K562 (cell line): Measurements from ENCODE around the gene ZNF384. TPM values are rescaled to one million over a fixed set of nuclear protein-coding genes. Genes with fewer than 3 reads are reported as not detected.

Experiments used
- ATAC-seq: fragments of 200-7000 bp; cut with Tn5 transposase; 3 replicates; pipeline ENCODE4 v1.9.1; 2020; ENCODE audit warnings: moderate library complexity
- BruUV-seq: library from RNA; stranded (reverse); fragments of 400-500 nt; replicated peaks from 2 replicates; lab custom pipeline; 2021; lab: Mats Ljungman, UMichigan
- CTCF ChIA-PET: fragments of 300-600 bp; formaldehyde crosslinking; extraction: SDS; loops from one replicate; lab custom pipeline; 2021; ENCODE audit warnings: low intra/inter-chr PET ratio; lab: Yijun Ruan, JAX
- POLR2A ChIA-PET: fragments of 300-600, 350-650 bp; sonication (Branson Sonifier 250); formaldehyde crosslinking; extraction: SDS; loops from one replicate; lab custom pipeline; 2021; ENCODE audit warnings: antibody characterized with exemption, inconsistent platforms; lab: Yijun Ruan, JAX
- DNase-seq, 4 experiments: peaks; one replicate each; pipeline versions ENCODE4 v3.0.0 to v3.0.0-alpha.2; 2011 to 2018; ENCODE audit warnings: low spot score in 3 of 4, mixed read lengths in 3 of 4; ENCODE audit errors: extremely low read depth in 1 of 4
- FAIRE-seq: peaks from 2 replicates; lab custom pipeline; 2011; peaks lifted over from hg19 to GRCh38; lab: Jason Lieb, UNC
- H2AFZ ChIP-seq: 2 replicates; pipeline ENCODE4 v1.6.0; 2011; ENCODE audit warnings: low read depth, low read length, control low read depth, inconsistent platforms
- H3K27ac ChIP-seq: fragments of 200-600 bp; 3 replicates; pipeline ENCODE4 v1.8.0; 2011; ENCODE audit warnings: low read depth, mild to moderate bottlenecking, control low read depth, inconsistent platforms, low read length, moderate library complexity, mixed read lengths; ENCODE audit errors: extremely low read depth
- H3K27me3 ChIP-seq, 2 experiments: fragments of 300-600 bp in 1 of 2; 2 replicates in 1 of 2; 3 replicates in 1 of 2; pipeline versions ENCODE4 v1.6.0 to v1.8.0; 2011; ENCODE audit warnings: inconsistent platforms in 2 of 2, low read length in 2 of 2, mild to moderate bottlenecking in 1 of 2, mixed read lengths in 1 of 2, moderate library complexity in 1 of 2; ENCODE audit not compliant: control insufficient read depth in 2 of 2, insufficient read depth in 2 of 2
- H3K36me3 ChIP-seq: fragments of 300-600 bp; 3 replicates; pipeline ENCODE4 v1.8.0; 2011; ENCODE audit warnings: mild to moderate bottlenecking, low read length, inconsistent platforms; ENCODE audit not compliant: control insufficient read depth, insufficient read depth
- H3K4me1 ChIP-seq, 2 experiments: fragments of 200-600 bp in 1 of 2; replicated peaks in 1 of 2; 2 replicates in 1 of 2; 3 replicates in 1 of 2; pipeline versions ENCODE4 v1.5.1 to v1.8.0; 2011; ENCODE audit warnings: inconsistent platforms in 2 of 2, low read length in 2 of 2, mild to moderate bottlenecking in 1 of 2, mixed read lengths in 1 of 2, moderate library complexity in 1 of 2; ENCODE audit not compliant: control insufficient read depth in 2 of 2, insufficient read depth in 2 of 2
- H3K4me2 ChIP-seq: 2 replicates; pipeline ENCODE4 v1.6.1; 2011; ENCODE audit warnings: low read length, control low read depth, inconsistent platforms, mixed read lengths; ENCODE audit not compliant: insufficient read depth
- H3K4me3 ChIP-seq: fragments of 200-600 bp; sonication (generic), shearing (Covaris generic); 2 replicates; pipeline ENCODE4 v1.5.1; 2016; ENCODE audit warnings: control low read depth, inconsistent platforms
- H3K79me2 ChIP-seq: fragments of 200-600 bp; 3 replicates; pipeline ENCODE4 v1.8.0; 2011; ENCODE audit warnings: low read length, inconsistent platforms; ENCODE audit not compliant: control insufficient read depth, insufficient read depth
- H3K9ac ChIP-seq, 2 experiments: 2 replicates each; pipeline versions ENCODE4 v1.6.0 to v1.6.1; 2011; ENCODE audit warnings: low read depth in 2 of 2, low read length in 2 of 2, control low read depth in 1 of 2, inconsistent platforms in 1 of 2, mild to moderate bottlenecking in 1 of 2, mixed read lengths in 1 of 2; ENCODE audit not compliant: insufficient read depth in 1 of 2
- H3K9me1 ChIP-seq: one replicate; pipeline ENCODE4 v1.6.0; 2011; ENCODE audit warnings: inconsistent platforms, mild to moderate bottlenecking, low read length, moderate library complexity; ENCODE audit not compliant: control insufficient read depth, insufficient read depth
- H3K9me3 ChIP-seq: replicated peaks from 2 replicates; pipeline ENCODE4 v1.5.1; 2011; ENCODE audit warnings: low read depth, low read length, inconsistent platforms; ENCODE audit not compliant: control insufficient read depth, insufficient read depth
- H4K20me1 ChIP-seq: replicated peaks from 2 replicates; pipeline ENCODE4 v1.6.1; 2011; ENCODE audit warnings: low read length, inconsistent platforms, mixed read lengths; ENCODE audit not compliant: control insufficient read depth, insufficient read depth
- HDAC3 ChIP-seq: fragments of 450-650 bp; IDR thresholded peaks from 2 replicates; pipeline ENCODE4 v1.6.1; 2018; ENCODE audit warnings: borderline replicate concordance, mild to moderate bottlenecking, moderate library complexity; ENCODE audit not compliant: partially characterized antibody
- HLTF ChIP-seq: fragments of 450-650 bp; IDR thresholded peaks from 2 replicates; pipeline ENCODE4 v1.6.1; 2016
- ZNF24 ChIP-seq: fragments of 450-650 bp; IDR thresholded peaks from 2 replicates; pipeline ENCODE4 v1.6.1; 2016
- ZNF3 ChIP-seq: fragments of 250-450 bp; sonication (Bioruptor Pico); IDR thresholded peaks from 2 replicates; pipeline ENCODE4 v1.5.0; 2021; ENCODE audit warnings: mild to moderate bottlenecking, moderate library complexity
- ZNF785 ChIP-seq: fragments of 250-450 bp; sonication (Bioruptor Pico); IDR thresholded peaks from 2 replicates; pipeline ENCODE4 v1.4.0; 2020; ENCODE audit warnings: mild to moderate bottlenecking
- WGBS: fragments of 100-300 bp; shearing (Covaris generic); methylation state at CpG from one replicate; pipeline ENCODE4 v1.1.6; 2016; ENCODE audit warnings: low coverage, mixed read lengths; ENCODE audit not compliant: insufficient coverage; ENCODE audit errors: missing lambda C conversion rate; 5-methylcytosine and 5-hydroxymethylcytosine counted together
- in situ Hi-C: fragments of 300-500 bp; cut with MboI; formaldehyde crosslinking; loops from 4 replicates; pipeline ENCODE4 v1.15.0; 2018; ENCODE audit warnings: inconsistent platforms, mixed read lengths
- intact Hi-C: fragments of 100-400 bp; cut with micrococcal nuclease; formaldehyde crosslinking; loops from 2 replicates; pipeline ENCODE4 v1.14.2; 2022
- polyA plus RNA-seq, 8 experiments: library from polyadenylated mRNA; depleted of rRNA in 4 of 8; stranded (reverse) in 5 of 8; unstranded in 3 of 8; fragments of >200 nt; fragmentation: Nextera tagmentation in 2 of 8; fragmentation: Illumina TruSeq in 1 of 8; extraction: Ambion mirVana in 2 of 8; extraction: Trizol in 1 of 8; gene quantifications; 2 replicates each; pipeline versions ENCODE4 v1.2.1 to v1.2.3, GENCODE V29; 2011 to 2014; ENCODE audit warnings: inconsistent platforms in 1 of 8, missing spikeins in 1 of 8
- total RNA-seq, 7 experiments: library from RNA; depleted of rRNA in 6 of 7; stranded (reverse); fragments of >200 nt in 6 of 7; fragmentation: Illumina TruSeq in 2 of 7; extraction: Trizol in 2 of 7; gene quantifications; 2 replicates each; pipeline versions ENCODE4 v1.2.1 to v1.2.3, GENCODE V29; 2011 to 2021; ENCODE audit warnings: low replicate concordance in 1 of 7
- TF ChIP-seq, protein P1 (sequence below): sonication (generic); formaldehyde crosslinking; IDR thresholded peaks from 2 replicates; pipeline ENCODE4 v1.9.0; 2022; ENCODE audit warnings: mild to moderate bottlenecking, missing genetic modification reagents
- TF ChIP-seq, protein P2 (sequence below): fragments of 450-650 bp; IDR thresholded peaks from 2 replicates; pipeline ENCODE4 v1.6.1; 2016; ENCODE audit warnings: mild to moderate bottlenecking, moderate library complexity

Gene ZNF384
- total and polyA plus RNA-seq, 9 of the 15 experiments (the other 6 are each of a cell fraction or from before 2014, with no cell fraction given), result 0.36 to 64.8 (median 21.3) TPM

DNA sequence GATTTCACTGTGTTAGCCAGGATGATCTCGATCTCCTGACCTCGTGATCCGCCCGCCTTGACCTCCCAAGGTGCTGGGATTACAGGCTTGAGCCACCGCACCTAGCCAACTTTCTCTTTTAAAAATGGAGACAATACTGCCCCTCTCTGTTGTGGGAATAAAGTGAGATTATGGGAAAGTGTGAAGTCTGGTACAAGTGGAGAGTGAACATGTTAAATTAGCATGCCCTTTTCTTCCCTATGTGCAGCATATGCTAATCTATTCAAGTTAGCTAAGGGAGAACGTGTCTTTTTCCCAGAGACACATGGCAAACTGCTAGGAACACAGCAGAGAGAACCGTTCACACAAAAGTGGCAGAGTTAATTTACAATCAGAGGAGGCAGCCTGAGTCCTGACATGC is 36.2 kb upstream of the ZNF384 start:
- peaks cover 13% of the 10 kb centered on the region for H3K79me2 ChIP-seq
- H4K20me1 ChIP-seq, result no peaks in the 10 kb centered on the region
- DNase-seq, result no peak
- in situ Hi-C loops (no loop called here), intact Hi-C loops (no loop called here)
- no peak for FAIRE-seq
- no peaks in the 10 kb centered on the region for H3K27me3 ChIP-seq
- no peaks in the 10 kb centered on the region for H3K9me3 ChIP-seq
- peak overlapping the region; percentile 93 for H3K4me2 ChIP-seq
- no TSS peak for BruUV-seq
- ChIA-PET CTCF (no interaction called here), POLR2A (interaction anchor here (1.0 to 2.9 kb wide), 2 partner anchors 36 to 87 kb away, joined by 4 to 12 read pairs; partner anchors contain the start of gene ZNF384)
- ATAC-seq, result no peak
- H3K36me3 ChIP-seq, result peaks cover 22% of the 10 kb centered on the region; the same call in 2 of the 3 replicates
- WGBS, result 18% methylated on average over 6 of the region's 7 CpGs
- peaks cover 10 to 25% of the 10 kb centered on the region in 2 experiments; a peak in 4 of 5 replicates for H3K4me1 ChIP-seq
- peak overlapping the region; percentile 88 for H3K27ac ChIP-seq
- no peaks in the 10 kb centered on the region for H3K9me1 ChIP-seq
- peak overlapping the region; percentile 68 to 72 for H3K9ac ChIP-seq
- H2AFZ ChIP-seq, result peak overlapping the region; percentile 74
- no peak overlapping the region; the same call in 1 of the 2 replicates for H3K4me3 ChIP-seq
- no peak for TF ChIP-seq ZNF3
- TF ChIP-seq ZNF24, result no peak
- TF ChIP-seq, protein P1, sequence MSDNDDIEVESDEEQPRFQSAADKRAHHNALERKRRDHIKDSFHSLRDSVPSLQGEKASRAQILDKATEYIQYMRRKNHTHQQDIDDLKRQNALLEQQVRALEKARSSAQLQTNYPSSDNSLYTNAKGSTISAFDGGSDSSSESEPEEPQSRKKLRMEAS, result peak; percentile 34; the same call in 1 of the 2 replicates
- TF ChIP-seq, protein P2, sequence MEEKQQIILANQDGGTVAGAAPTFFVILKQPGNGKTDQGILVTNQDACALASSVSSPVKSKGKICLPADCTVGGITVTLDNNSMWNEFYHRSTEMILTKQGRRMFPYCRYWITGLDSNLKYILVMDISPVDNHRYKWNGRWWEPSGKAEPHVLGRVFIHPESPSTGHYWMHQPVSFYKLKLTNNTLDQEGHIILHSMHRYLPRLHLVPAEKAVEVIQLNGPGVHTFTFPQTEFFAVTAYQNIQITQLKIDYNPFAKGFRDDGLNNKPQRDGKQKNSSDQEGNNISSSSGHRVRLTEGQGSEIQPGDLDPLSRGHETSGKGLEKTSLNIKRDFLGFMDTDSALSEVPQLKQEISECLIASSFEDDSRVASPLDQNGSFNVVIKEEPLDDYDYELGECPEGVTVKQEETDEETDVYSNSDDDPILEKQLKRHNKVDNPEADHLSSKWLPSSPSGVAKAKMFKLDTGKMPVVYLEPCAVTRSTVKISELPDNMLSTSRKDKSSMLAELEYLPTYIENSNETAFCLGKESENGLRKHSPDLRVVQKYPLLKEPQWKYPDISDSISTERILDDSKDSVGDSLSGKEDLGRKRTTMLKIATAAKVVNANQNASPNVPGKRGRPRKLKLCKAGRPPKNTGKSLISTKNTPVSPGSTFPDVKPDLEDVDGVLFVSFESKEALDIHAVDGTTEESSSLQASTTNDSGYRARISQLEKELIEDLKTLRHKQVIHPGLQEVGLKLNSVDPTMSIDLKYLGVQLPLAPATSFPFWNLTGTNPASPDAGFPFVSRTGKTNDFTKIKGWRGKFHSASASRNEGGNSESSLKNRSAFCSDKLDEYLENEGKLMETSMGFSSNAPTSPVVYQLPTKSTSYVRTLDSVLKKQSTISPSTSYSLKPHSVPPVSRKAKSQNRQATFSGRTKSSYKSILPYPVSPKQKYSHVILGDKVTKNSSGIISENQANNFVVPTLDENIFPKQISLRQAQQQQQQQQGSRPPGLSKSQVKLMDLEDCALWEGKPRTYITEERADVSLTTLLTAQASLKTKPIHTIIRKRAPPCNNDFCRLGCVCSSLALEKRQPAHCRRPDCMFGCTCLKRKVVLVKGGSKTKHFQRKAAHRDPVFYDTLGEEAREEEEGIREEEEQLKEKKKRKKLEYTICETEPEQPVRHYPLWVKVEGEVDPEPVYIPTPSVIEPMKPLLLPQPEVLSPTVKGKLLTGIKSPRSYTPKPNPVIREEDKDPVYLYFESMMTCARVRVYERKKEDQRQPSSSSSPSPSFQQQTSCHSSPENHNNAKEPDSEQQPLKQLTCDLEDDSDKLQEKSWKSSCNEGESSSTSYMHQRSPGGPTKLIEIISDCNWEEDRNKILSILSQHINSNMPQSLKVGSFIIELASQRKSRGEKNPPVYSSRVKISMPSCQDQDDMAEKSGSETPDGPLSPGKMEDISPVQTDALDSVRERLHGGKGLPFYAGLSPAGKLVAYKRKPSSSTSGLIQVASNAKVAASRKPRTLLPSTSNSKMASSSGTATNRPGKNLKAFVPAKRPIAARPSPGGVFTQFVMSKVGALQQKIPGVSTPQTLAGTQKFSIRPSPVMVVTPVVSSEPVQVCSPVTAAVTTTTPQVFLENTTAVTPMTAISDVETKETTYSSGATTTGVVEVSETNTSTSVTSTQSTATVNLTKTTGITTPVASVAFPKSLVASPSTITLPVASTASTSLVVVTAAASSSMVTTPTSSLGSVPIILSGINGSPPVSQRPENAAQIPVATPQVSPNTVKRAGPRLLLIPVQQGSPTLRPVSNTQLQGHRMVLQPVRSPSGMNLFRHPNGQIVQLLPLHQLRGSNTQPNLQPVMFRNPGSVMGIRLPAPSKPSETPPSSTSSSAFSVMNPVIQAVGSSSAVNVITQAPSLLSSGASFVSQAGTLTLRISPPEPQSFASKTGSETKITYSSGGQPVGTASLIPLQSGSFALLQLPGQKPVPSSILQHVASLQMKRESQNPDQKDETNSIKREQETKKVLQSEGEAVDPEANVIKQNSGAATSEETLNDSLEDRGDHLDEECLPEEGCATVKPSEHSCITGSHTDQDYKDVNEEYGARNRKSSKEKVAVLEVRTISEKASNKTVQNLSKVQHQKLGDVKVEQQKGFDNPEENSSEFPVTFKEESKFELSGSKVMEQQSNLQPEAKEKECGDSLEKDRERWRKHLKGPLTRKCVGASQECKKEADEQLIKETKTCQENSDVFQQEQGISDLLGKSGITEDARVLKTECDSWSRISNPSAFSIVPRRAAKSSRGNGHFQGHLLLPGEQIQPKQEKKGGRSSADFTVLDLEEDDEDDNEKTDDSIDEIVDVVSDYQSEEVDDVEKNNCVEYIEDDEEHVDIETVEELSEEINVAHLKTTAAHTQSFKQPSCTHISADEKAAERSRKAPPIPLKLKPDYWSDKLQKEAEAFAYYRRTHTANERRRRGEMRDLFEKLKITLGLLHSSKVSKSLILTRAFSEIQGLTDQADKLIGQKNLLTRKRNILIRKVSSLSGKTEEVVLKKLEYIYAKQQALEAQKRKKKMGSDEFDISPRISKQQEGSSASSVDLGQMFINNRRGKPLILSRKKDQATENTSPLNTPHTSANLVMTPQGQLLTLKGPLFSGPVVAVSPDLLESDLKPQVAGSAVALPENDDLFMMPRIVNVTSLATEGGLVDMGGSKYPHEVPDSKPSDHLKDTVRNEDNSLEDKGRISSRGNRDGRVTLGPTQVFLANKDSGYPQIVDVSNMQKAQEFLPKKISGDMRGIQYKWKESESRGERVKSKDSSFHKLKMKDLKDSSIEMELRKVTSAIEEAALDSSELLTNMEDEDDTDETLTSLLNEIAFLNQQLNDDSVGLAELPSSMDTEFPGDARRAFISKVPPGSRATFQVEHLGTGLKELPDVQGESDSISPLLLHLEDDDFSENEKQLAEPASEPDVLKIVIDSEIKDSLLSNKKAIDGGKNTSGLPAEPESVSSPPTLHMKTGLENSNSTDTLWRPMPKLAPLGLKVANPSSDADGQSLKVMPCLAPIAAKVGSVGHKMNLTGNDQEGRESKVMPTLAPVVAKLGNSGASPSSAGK, result peak; percentile 63
- no peak for TF ChIP-seq ZNF785 (CRISPR knock-in tag)
- TF ChIP-seq HDAC3, result no peak
- no peak for TF ChIP-seq HLTF
